Measurements from ENCODE around the gene GNB3. TPM values are rescaled to one million over a fixed set of nuclear protein-coding genes. Genes with fewer than 3 reads are reported as not detected.

Gene GNB3
- total RNA-seq, 1 experiment from 2014 or later, result 8.7 TPM

DNA sequence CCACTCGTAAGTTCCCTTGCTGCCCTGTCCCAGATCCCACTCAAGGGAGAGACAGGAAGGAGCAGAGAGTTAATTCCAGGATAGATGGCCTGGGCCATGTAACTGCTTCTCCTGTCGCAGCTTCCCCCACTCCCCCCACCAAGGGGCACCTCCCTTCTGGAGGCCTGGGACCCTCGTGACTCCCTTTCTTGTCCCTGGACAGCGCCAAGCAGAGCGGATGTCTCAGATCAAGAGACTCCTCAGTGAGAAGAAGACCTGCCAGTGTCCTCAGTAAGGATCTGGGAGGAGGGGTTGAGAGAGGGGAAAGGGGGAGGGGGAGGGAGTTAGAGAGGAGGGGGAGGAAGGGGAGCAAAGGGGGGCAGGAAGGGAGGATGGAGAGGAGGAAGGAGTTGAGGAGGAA, 22.1 kb upstream of the GNB3 start:
- intact Hi-C loops (cut with micrococcal nuclease), result no loop called here
- H3K79me2 ChIP-seq (ENCODE audit: insufficient read depth, low read length), result no peaks in the 10 kb centered on the region
- no peak overlapping the region for H2AFZ ChIP-seq (ENCODE audit: low read depth, low read length, poor library complexity, severe bottlenecking)
- no peaks in the 10 kb centered on the region for H4K20me1 ChIP-seq (ENCODE audit: insufficient read depth)
- ATAC-seq (no peak), DNase-seq (ENCODE audit: low read depth, low spot score) (no peak)
- TF ChIP-seq EGR1 (IDR thresholded peaks at IDR 0.05; ENCODE audit: low read depth) (no peak), JUND (IDR thresholded peaks at IDR 0.05) (no peak), SIN3A (IDR thresholded peaks at IDR 0.05; ENCODE audit: low read depth) (no peak), REST (IDR thresholded peaks at IDR 0.05; ENCODE audit: low read depth) (no peak), ZNF274 (IDR thresholded peaks at IDR 0.05; ENCODE audit: low read depth, low read length) (no peak), RAD21 (IDR thresholded peaks at IDR 0.05; ENCODE audit: low read depth) (no peak), YY1 (IDR thresholded peaks at IDR 0.05; ENCODE audit: extremely low read depth, insufficient replicate concordance, low read depth, low read length) (no peak), ELF1 (IDR thresholded peaks at IDR 0.05; ENCODE audit: borderline replicate concordance, low read depth) (no peak), ZBTB33 (IDR thresholded peaks at IDR 0.05; ENCODE audit: extremely low read depth, insufficient replicate concordance, low read length) (no peak), FOSL1 (IDR thresholded peaks at IDR 0.05; ENCODE audit: low read depth) (no peak), EZH2phosphoT487 (IDR thresholded peaks at IDR 0.05; ENCODE audit: borderline replicate concordance) (no peak), ATF3 (IDR thresholded peaks at IDR 0.05) (no peak)
- TF ChIP-seq, protein P1, sequence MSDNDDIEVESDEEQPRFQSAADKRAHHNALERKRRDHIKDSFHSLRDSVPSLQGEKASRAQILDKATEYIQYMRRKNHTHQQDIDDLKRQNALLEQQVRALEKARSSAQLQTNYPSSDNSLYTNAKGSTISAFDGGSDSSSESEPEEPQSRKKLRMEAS (IDR thresholded peaks at IDR 0.05), result no peak
- TF ChIP-seq, protein P2, sequence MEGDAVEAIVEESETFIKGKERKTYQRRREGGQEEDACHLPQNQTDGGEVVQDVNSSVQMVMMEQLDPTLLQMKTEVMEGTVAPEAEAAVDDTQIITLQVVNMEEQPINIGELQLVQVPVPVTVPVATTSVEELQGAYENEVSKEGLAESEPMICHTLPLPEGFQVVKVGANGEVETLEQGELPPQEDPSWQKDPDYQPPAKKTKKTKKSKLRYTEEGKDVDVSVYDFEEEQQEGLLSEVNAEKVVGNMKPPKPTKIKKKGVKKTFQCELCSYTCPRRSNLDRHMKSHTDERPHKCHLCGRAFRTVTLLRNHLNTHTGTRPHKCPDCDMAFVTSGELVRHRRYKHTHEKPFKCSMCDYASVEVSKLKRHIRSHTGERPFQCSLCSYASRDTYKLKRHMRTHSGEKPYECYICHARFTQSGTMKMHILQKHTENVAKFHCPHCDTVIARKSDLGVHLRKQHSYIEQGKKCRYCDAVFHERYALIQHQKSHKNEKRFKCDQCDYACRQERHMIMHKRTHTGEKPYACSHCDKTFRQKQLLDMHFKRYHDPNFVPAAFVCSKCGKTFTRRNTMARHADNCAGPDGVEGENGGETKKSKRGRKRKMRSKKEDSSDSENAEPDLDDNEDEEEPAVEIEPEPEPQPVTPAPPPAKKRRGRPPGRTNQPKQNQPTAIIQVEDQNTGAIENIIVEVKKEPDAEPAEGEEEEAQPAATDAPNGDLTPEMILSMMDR (IDR thresholded peaks at IDR 0.05 in 2 of 3, conservative IDR thresholded peaks at IDR 0.05 in 1 of 3; ENCODE audit: borderline replicate concordance in 1 of 3, insufficient read depth in 1 of 3, low read depth in 2 of 3, low read length in 2 of 3), result no peak
- no TSS peak for BruUV-seq (replicated peaks)
- CTCF ChIA-PET, result no interaction called here
- no peak overlapping the region for H3K4me2 ChIP-seq (ENCODE audit: low read length)
- no peak overlapping the region for H3K9ac ChIP-seq (ENCODE audit: low read length)
- no peak overlapping the region for H3K27ac ChIP-seq (ENCODE audit: low read depth, low read length)
- no peak overlapping the region for H3K4me3 ChIP-seq (replicated peaks in 1 of 2; ENCODE audit: low read depth in 1 of 2, low read length in 2 of 2)
- H3K27me3 ChIP-seq (ENCODE audit: insufficient read depth, low read length), result peaks cover 6% of the 10 kb centered on the region; the same call in 1 of the 2 replicates
- POLR2A ChIA-PET, result interaction anchor here (0.6 kb wide), 1 partner anchor 210 kb away, joined by 5 read pairs; no protein-coding TSS in a partner anchor
- H3K9me3 ChIP-seq (ENCODE audit: control insufficient read depth in 1 of 2, insufficient read depth in 1 of 2, low read depth in 1 of 2, low read length in 2 of 2), result no peaks in the 10 kb centered on the region
- RAD21 ChIA-PET (ENCODE audit: low non-redundant PET in 1 of 2, low total read pairs in 2 of 2, uncharacterized antibody in 2 of 2, unreplicated experiment in 2 of 2), result no interaction called here
- no peaks in the 10 kb centered on the region for H3K9me2 ChIP-seq (ENCODE audit: insufficient read depth)
- H3K4me1 ChIP-seq (ENCODE audit: control insufficient read depth in 1 of 2, insufficient read depth in 2 of 2, low read length in 2 of 2), result peaks cover 13 to 24% of the 10 kb centered on the region in 2 experiments
- no peaks in the 10 kb centered on the region for H3K36me3 ChIP-seq (ENCODE audit: control insufficient read depth in 1 of 2, insufficient read depth in 2 of 2, low read length in 2 of 2)

Data from HCT116 (cell line).